ENCODE results near the gene RREB1. TPM values are rescaled to one million over a fixed set of nuclear protein-coding genes. Genes with fewer than 3 reads are reported as not detected.

The RREB1 gene
- total and polyA plus RNA-seq, 2 of the 4 experiments (the other 2 are of a cell fraction), result 8.4 to 14.5 TPM

GRCh38 chr6:7100072-7100752 lies 7.5 kb upstream of the RREB1 start:
- H3K14ac ChIP-seq (replicated peaks; ENCODE audit: low read depth, low read length), result no peak overlapping the region
- no peaks in the 10 kb centered on the region for H3K4me1 ChIP-seq (ENCODE audit: control insufficient read depth, insufficient read depth, low read length)
- H3K27me3 ChIP-seq (ENCODE audit: control insufficient read depth, insufficient read depth, low read length), result no peaks in the 10 kb centered on the region; the same call in 1 of the 2 replicates
- H3K9me1 ChIP-seq (ENCODE audit: insufficient read depth, low read length), result no peaks in the 10 kb centered on the region
- no peak overlapping the region for H2AK9ac ChIP-seq (replicated peaks; ENCODE audit: low read depth, low read length, poor library complexity)
- no peak overlapping the region for H3K56ac ChIP-seq (ENCODE audit: extremely low read depth, insufficient read depth, low read length)
- no peak overlapping the region for H2AFZ ChIP-seq (replicated peaks; ENCODE audit: low read length, poor library complexity)
- WGBS, 2 experiments (ENCODE audit: extremely low coverage in 2 of 2, insufficient read length in 1 of 2), result 33% methylated on average over 1 of the region's 3 CpGs; no CpG with 5 or more reads in 1 of the 2 experiments
- TF ChIP-seq POLR2A (IDR thresholded peaks at IDR 0.05; ENCODE audit: low read depth, low read length), result no peak
- no peak for TF ChIP-seq RFX5 (IDR thresholded peaks at IDR 0.05; ENCODE audit: low read depth, low read length)
- no peak for TF ChIP-seq MAFK (IDR thresholded peaks at IDR 0.05; ENCODE audit: low read depth, low read length)
- no peak for TF ChIP-seq RCOR1 (IDR thresholded peaks at IDR 0.05; ENCODE audit: insufficient replicate concordance, low read length)
- no peak for TF ChIP-seq FOS (IDR thresholded peaks at IDR 0.05; ENCODE audit: low read depth, low read length)
- TF ChIP-seq MAZ (IDR thresholded peaks at IDR 0.05; ENCODE audit: borderline replicate concordance, low read depth, low read length), result no peak
- TF ChIP-seq CHD1 (IDR thresholded peaks at IDR 0.05; ENCODE audit: low read depth, low read length), result no peak
- no peak for TF ChIP-seq NFE2L2 (IDR thresholded peaks at IDR 0.05; ENCODE audit: low read depth, low read length)
- H2BK120ac ChIP-seq (ENCODE audit: low read depth, low read length), result no peak overlapping the region
- no peaks in the 10 kb centered on the region for H3K36me3 ChIP-seq (ENCODE audit: control insufficient read depth, insufficient read depth, low read length)
- intact Hi-C loops (cut with micrococcal nuclease), result loop anchor here (10.0 kb wide), 2 partner anchors 245 to 345 kb away; no protein-coding TSS in a partner anchor
- no peak overlapping the region for H3K23ac ChIP-seq (ENCODE audit: low read depth, low read length)
- in situ Hi-C loops (cut with MboI; ENCODE audit: low sequenced_read_pairs), result no loop called here
- no peak overlapping the region for H4K91ac ChIP-seq (ENCODE audit: insufficient read depth, low read depth, low read length)
- H2AK5ac ChIP-seq (ENCODE audit: low read depth, low read length), result no peak overlapping the region
- H3K9me3 ChIP-seq (ENCODE audit: control insufficient read depth, insufficient read depth, low read length), result no peaks in the 10 kb centered on the region
- H4K5ac ChIP-seq (ENCODE audit: low read depth, low read length), result no peak overlapping the region
- H2BK15ac ChIP-seq (ENCODE audit: low read depth, low read length), result no peak overlapping the region
- no peak overlapping the region for H3K4me3 ChIP-seq (ENCODE audit: insufficient read depth, low read depth, low read length)
- H3K4me2 ChIP-seq (ENCODE audit: low read depth, low read length), result no peak overlapping the region
- no peaks in the 10 kb centered on the region for H3K79me1 ChIP-seq (ENCODE audit: low read depth in 1 of 2, low read length in 2 of 2)
- CTCF ChIA-PET, result no interaction called here
- H2BK5ac ChIP-seq (ENCODE audit: low read depth, low read length, poor library complexity, severe bottlenecking), result no peak overlapping the region
- DNase-seq, result no peak
- no peak overlapping the region for H3K9ac ChIP-seq (ENCODE audit: low read depth, low read length)
- dilution Hi-C loops (cut with HindIII; ENCODE audit: low sequenced_read_pairs, unreplicated experiment), result no loop called here
- BruUV-seq (replicated peaks), result no TSS peak
- no peak overlapping the region for H2BK20ac ChIP-seq (ENCODE audit: low read depth, low read length)
- H3K4ac ChIP-seq (ENCODE audit: low read depth, low read length), result no peak overlapping the region
- H3K18ac ChIP-seq (ENCODE audit: low read depth, low read length), result no peak overlapping the region
- no peak for ATAC-seq (ENCODE audit: low read depth)
- no peaks in the 10 kb centered on the region for H4K20me1 ChIP-seq (ENCODE audit: insufficient read depth, low read length)
- H4K8ac ChIP-seq (ENCODE audit: low read depth in 2 of 2, low read length in 2 of 2), result no peak overlapping the region
- H3K27ac ChIP-seq (ENCODE audit: insufficient read depth, low read length), result no peak overlapping the region
- POLR2A ChIA-PET (ENCODE audit: unreplicated experiment), result no interaction called here
